Measurements from ENCODE around the gene IREB2. TPM values are rescaled to one million over a fixed set of nuclear protein-coding genes. Genes with fewer than 3 reads are reported as not detected.

The IREB2 gene
- total RNA-seq, 1 donor from 2014 or later: 55.9 TPM

DNA sequence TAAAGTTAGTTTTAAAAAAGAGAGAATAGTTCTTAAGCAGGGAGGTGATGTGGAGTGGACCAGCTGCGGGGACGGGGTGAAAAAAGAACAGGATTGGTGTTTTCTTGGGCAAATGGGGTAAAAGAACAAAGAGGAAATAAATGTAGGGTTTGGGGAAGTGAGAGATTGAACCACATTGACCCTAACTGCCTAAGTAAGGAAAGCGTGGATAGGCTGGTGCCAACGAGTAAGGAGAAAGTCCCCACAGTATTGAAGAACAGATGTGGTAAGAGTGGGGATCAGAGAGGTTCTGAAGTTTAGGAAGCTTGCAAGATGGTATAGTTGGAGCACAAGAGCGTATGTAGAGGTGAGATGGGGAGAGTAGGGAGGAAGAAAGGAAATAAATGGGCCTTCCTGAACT is 17.0 kb downstream of the IREB2 start:
- DNase-seq (ENCODE audit: extremely low spot score, unreplicated experiment): no peak
- peaks cover 4% of the 10 kb centered on the region for H3K36me3 Mint-ChIP-seq (ENCODE audit: unreplicated experiment)
- peak overlapping the region; percentile 52 for H3K27ac Mint-ChIP-seq (ENCODE audit: unreplicated experiment)
- TF ChIP-seq, protein P1, sequence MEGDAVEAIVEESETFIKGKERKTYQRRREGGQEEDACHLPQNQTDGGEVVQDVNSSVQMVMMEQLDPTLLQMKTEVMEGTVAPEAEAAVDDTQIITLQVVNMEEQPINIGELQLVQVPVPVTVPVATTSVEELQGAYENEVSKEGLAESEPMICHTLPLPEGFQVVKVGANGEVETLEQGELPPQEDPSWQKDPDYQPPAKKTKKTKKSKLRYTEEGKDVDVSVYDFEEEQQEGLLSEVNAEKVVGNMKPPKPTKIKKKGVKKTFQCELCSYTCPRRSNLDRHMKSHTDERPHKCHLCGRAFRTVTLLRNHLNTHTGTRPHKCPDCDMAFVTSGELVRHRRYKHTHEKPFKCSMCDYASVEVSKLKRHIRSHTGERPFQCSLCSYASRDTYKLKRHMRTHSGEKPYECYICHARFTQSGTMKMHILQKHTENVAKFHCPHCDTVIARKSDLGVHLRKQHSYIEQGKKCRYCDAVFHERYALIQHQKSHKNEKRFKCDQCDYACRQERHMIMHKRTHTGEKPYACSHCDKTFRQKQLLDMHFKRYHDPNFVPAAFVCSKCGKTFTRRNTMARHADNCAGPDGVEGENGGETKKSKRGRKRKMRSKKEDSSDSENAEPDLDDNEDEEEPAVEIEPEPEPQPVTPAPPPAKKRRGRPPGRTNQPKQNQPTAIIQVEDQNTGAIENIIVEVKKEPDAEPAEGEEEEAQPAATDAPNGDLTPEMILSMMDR (IDR thresholded peaks at IDR 0.05): no peak
- no peaks in the 10 kb centered on the region for H3K27me3 Mint-ChIP-seq (ENCODE audit: unreplicated experiment)
- peaks cover 41% of the 10 kb centered on the region for H3K4me1 Mint-ChIP-seq (ENCODE audit: unreplicated experiment)
- H3K9me3 Mint-ChIP-seq (ENCODE audit: unreplicated experiment): no peaks in the 10 kb centered on the region
- H3K4me3 Mint-ChIP-seq (ENCODE audit: unreplicated experiment): no peak overlapping the region

DNA sequence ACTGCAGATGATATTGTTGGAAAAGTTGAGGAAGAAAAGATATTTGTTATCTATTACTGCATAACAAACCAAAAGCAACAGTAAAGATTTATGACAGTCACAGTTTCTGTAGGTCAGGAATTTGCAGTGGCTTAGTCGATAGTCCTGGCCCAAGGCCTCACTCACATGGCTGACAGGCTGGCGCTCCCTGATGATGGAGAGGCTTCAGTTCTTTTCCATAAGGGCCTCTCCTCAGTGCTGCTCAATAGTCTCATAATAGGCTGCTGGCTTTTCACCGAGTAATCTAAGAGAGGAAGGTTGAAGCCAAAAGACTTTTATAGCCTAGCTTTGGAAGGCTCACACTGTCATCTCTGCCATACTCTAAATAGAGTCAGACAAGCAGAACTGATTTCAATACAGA is 17.7 kb downstream of the IREB2 start:
- H3K4me3 Mint-ChIP-seq (ENCODE audit: unreplicated experiment): no peak overlapping the region
- H3K4me1 Mint-ChIP-seq (ENCODE audit: unreplicated experiment): peaks cover 41% of the 10 kb centered on the region
- TF ChIP-seq, protein P1 (IDR thresholded peaks at IDR 0.05): no peak
- H3K36me3 Mint-ChIP-seq (ENCODE audit: unreplicated experiment): no peaks in the 10 kb centered on the region
- H3K27me3 Mint-ChIP-seq (ENCODE audit: unreplicated experiment): no peaks in the 10 kb centered on the region
- DNase-seq (ENCODE audit: extremely low spot score, unreplicated experiment): no peak
- peak overlapping the region; percentile 66 for H3K27ac Mint-ChIP-seq (ENCODE audit: unreplicated experiment)
- no peaks in the 10 kb centered on the region for H3K9me3 Mint-ChIP-seq (ENCODE audit: unreplicated experiment)

DNA sequence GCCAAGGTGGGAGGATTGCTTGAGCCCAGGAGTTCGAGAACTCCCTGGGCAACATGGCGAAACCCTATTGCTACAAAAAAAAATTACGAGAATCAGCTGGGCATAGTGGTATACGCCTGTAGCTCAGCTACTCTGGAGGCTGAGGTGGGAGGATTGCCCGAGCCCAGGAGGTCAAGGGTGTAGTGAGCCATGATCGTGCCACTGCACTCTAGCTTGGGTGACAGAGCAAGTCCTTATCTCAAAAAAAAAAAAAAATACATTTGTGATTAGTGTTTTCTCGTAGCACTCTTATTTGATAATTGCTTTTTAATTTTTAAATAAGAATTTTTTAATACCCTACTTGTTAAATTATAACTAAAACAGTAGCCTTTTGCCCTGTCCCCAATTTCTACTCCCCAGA is 18.4 kb downstream of the IREB2 start:
- TF ChIP-seq, protein P1 (IDR thresholded peaks at IDR 0.05): no peak
- Mint-ChIP-seq H3K4me1 (ENCODE audit: unreplicated experiment) (peaks cover 45% of the 10 kb centered on the region), H3K27ac (ENCODE audit: unreplicated experiment) (peak overlapping the region; percentile 80)

DNA sequence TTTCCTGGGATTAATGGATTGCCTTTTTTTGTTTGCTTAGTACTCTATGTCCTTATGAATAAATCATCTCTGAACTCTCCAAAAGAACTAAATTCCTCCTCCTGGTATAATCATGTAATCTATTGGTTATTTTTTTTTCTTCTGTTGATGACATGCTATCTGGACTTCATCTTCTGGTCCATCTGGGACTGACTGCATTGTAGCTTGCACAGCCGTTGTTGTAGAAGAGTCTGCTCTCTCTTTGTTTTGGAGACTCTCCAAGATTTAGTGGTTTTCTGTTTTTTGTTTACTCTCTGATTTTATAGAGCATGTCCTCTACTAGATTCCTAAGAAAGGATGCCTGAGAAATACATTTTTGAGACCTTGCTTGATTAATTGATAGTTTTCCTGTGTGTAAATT is 19.1 kb downstream of the IREB2 start:
- H3K4me3 Mint-ChIP-seq (ENCODE audit: unreplicated experiment): peak overlapping the region; percentile 6
- peaks cover 50% of the 10 kb centered on the region for H3K4me1 Mint-ChIP-seq (ENCODE audit: unreplicated experiment)

More for the DNA sequence above, 18.4 kb downstream of the IREB2 start:
- Mint-ChIP-seq H3K27me3 (ENCODE audit: unreplicated experiment) (no peaks in the 10 kb centered on the region), H3K4me3 (ENCODE audit: unreplicated experiment) (no peak overlapping the region), H3K9me3 (ENCODE audit: unreplicated experiment) (no peaks in the 10 kb centered on the region), H3K36me3 (ENCODE audit: unreplicated experiment) (no peaks in the 10 kb centered on the region)
- no peak for DNase-seq (ENCODE audit: extremely low spot score, unreplicated experiment)

DNA sequence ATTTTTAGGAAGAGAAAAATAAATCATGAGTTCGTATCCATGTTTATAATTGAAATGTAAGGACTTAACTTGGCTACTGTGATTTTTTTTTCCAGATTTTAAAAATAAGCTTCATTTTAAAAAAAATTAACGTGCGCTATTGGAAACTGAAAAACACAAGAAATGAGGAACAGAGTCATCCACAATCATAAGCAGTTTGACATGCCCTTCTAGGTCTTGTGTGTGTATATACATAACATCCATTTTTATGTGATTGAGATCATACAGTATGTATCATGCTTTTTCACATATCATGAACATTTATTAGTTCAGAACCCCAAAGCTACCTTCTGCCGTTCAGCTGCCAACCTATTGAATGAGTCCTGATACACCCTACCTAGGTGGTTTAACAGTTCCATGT is 22.7 kb downstream of the IREB2 start:
- Mint-ChIP-seq H3K27ac (ENCODE audit: unreplicated experiment) (peak overlapping the region; percentile 11), H3K9me3 (ENCODE audit: unreplicated experiment) (no peaks in the 10 kb centered on the region), H3K36me3 (ENCODE audit: unreplicated experiment) (peaks cover 23% of the 10 kb centered on the region), H3K27me3 (ENCODE audit: unreplicated experiment) (no peaks in the 10 kb centered on the region), H3K4me3 (ENCODE audit: unreplicated experiment) (no peak overlapping the region), H3K4me1 (ENCODE audit: unreplicated experiment) (peaks cover 43% of the 10 kb centered on the region)
- DNase-seq (ENCODE audit: extremely low spot score, unreplicated experiment): no peak
- TF ChIP-seq, protein P1 (IDR thresholded peaks at IDR 0.05): no peak

More for the DNA sequence above, 19.1 kb downstream of the IREB2 start:
- TF ChIP-seq, protein P1 (IDR thresholded peaks at IDR 0.05): no peak
- no peak for DNase-seq (ENCODE audit: extremely low spot score, unreplicated experiment)
- Mint-ChIP-seq H3K9me3 (ENCODE audit: unreplicated experiment) (no peaks in the 10 kb centered on the region), H3K36me3 (ENCODE audit: unreplicated experiment) (no peaks in the 10 kb centered on the region), H3K27me3 (ENCODE audit: unreplicated experiment) (no peaks in the 10 kb centered on the region), H3K27ac (ENCODE audit: unreplicated experiment) (peak overlapping the region; percentile 80)

All from osteocyte (in vitro differentiated cells).